ACHN (cell line): ENCODE results near the gene GPRC5B.

ENCODE experiments used
- DNase-seq: peaks from one replicate; pipeline ENCODE4 v3.0.0-alpha.2; 2015
- in situ Hi-C: cut with HindIII; loops from 2 replicates; pipeline ENCODE4 v1.10.0; 2017; ENCODE audit warnings: low sequenced_read_pairs, low pct_ligation_motif_present, low pct_unique_long_range_greater_than_20kb

Gene GPRC5B

GRCh38 chr16:19878757-19879156 is 5.9 kb downstream of the GPRC5B start:
- DNase-seq = no peak
- in situ Hi-C loops = loop anchor here (25.0 kb wide), 1 partner anchor 266 kb away; no protein-coding TSS in a partner anchor

GRCh38 chr16:19876501-19877059 is 8.1 kb downstream of the GPRC5B start:
- in situ Hi-C loops = loop anchor here (25.0 kb wide), 1 partner anchor 264 kb away; no protein-coding TSS in a partner anchor
- no peak for DNase-seq

- no peak for DNase-seq
- in situ Hi-C loops = loop anchor here (25.0 kb wide), 1 partner anchor 264 kb away; no protein-coding TSS in a partner anchor
Observed at GRCh38 chr16:19875900-19876299, 8.7 kb downstream of the GPRC5B start.

- in situ Hi-C loops = loop anchor here (25.0 kb wide), 1 partner anchor 263 kb away; no protein-coding TSS in a partner anchor
- DNase-seq = no peak
Observed at GRCh38 chr16:19874851-19875546, 9.6 kb downstream of the GPRC5B start.

- in situ Hi-C loops = no loop called here
- DNase-seq = no peak
Observed at GRCh38 chr16:19874026-19874425, 10.6 kb downstream of the GPRC5B start.

GRCh38 chr16:19872935-19873334 is 11.7 kb downstream of the GPRC5B start:
- in situ Hi-C loops = no loop called here
- no peak for DNase-seq

GRCh38 chr16:19872179-19872863 is 12.3 kb downstream of the GPRC5B start:
- in situ Hi-C loops = no loop called here

GRCh38 chr16:19871721-19872120 is 12.9 kb downstream of the GPRC5B start:
- in situ Hi-C loops = no loop called here
- DNase-seq = no peak

More at GRCh38 chr16:19872179-19872863, 12.3 kb downstream of the GPRC5B start:
- DNase-seq = no peak

GRCh38 chr16:19868421-19868820 is 16.2 kb downstream of the GPRC5B start:
- no peak for DNase-seq
- in situ Hi-C loops = no loop called here

- DNase-seq = no peak
- in situ Hi-C loops = no loop called here
Observed at GRCh38 chr16:19864566-19864965, 20.1 kb downstream of the GPRC5B start.

GRCh38 chr16:19863990-19864389 is 20.7 kb downstream of the GPRC5B start:
- in situ Hi-C loops = no loop called here
- no peak for DNase-seq

GRCh38 chr16:19861811-19862327 is 22.8 kb downstream of the GPRC5B start:
- in situ Hi-C loops = no loop called here
- no peak for DNase-seq

GRCh38 chr16:19861133-19861532 is 23.5 kb downstream of the GPRC5B start:
- DNase-seq = no peak
- in situ Hi-C loops = no loop called here

GRCh38 chr16:19860166-19861041 is 24.2 kb downstream of the GPRC5B start:
- peak; percentile 88 for DNase-seq
- in situ Hi-C loops = no loop called here

- no peak for DNase-seq
- in situ Hi-C loops = no loop called here
Observed at GRCh38 chr16:19859603-19860002, 25.0 kb downstream of the GPRC5B start.

GRCh38 chr16:19859166-19859565 is 25.5 kb downstream of the GPRC5B start:
- in situ Hi-C loops = no loop called here
- DNase-seq = no peak

- in situ Hi-C loops = no loop called here
- no peak for DNase-seq
Observed at GRCh38 chr16:19858340-19859018, 26.2 kb downstream of the GPRC5B start.
